Neuronal stem cell (in vitro differentiated cells): ENCODE data around the gene ACSM5.
"Not testable (repeated sequence)": the region's sequence is repeated elsewhere in the genome, so short reads cannot be mapped to it uniquely, and the experiment has no call there.

ENCODE experiments used
- DNase-seq: peaks from one replicate; pipeline ENCODE4 v3.0.0-alpha.2; 2013; ENCODE audit warnings: low spot score
- H2AFZ ChIP-seq: one replicate; pipeline ENCODE4 v1.6.1; 2013; ENCODE audit warnings: mild to moderate bottlenecking, low read length, inconsistent platforms
- H2AK5ac ChIP-seq: 2 replicates; pipeline ENCODE4 v1.6.1; 2013; ENCODE audit warnings: low read depth, mild to moderate bottlenecking, inconsistent platforms, low read length, moderate library complexity, mixed read lengths
- H2BK120ac ChIP-seq: 2 replicates; pipeline ENCODE4 v1.6.1; 2013; ENCODE audit warnings: low read depth, mild to moderate bottlenecking, inconsistent platforms, low read length, moderate library complexity, mixed read lengths
- H2BK12ac ChIP-seq: one replicate; pipeline ENCODE4 v1.6.1; 2013; ENCODE audit warnings: low read length, inconsistent platforms
- H2BK15ac ChIP-seq: 2 replicates; pipeline ENCODE4 v1.6.1; 2013; ENCODE audit warnings: mild to moderate bottlenecking, low read length, inconsistent platforms, mixed read lengths
- H2BK5ac ChIP-seq: one replicate; pipeline ENCODE4 v1.6.1; 2013; ENCODE audit warnings: inconsistent platforms, mild to moderate bottlenecking, low read length, moderate library complexity
- H3K14ac ChIP-seq: one replicate; pipeline ENCODE4 v1.6.1; 2013; ENCODE audit warnings: low read length, inconsistent platforms
- H3K18ac ChIP-seq: 2 replicates; pipeline ENCODE4 v1.6.1; 2013; ENCODE audit warnings: low read length, inconsistent platforms
- H3K23ac ChIP-seq: 2 replicates; pipeline ENCODE4 v1.6.1; 2013; ENCODE audit warnings: low read depth, mild to moderate bottlenecking, mixed read lengths, low read length, inconsistent platforms; ENCODE audit not compliant: poor library complexity
- H3K27ac ChIP-seq: replicated peaks from 3 replicates; pipeline ENCODE4 v1.5.1; 2013; ENCODE audit warnings: low read length, inconsistent platforms
- H3K27me3 ChIP-seq, 3 experiments: 2 replicates each; pipeline ENCODE4 v1.6.1; 2013; ENCODE audit warnings: low read length in 3 of 3, mild to moderate bottlenecking in 2 of 3, inconsistent platforms in 1 of 3, low read depth in 1 of 3, mixed read lengths in 1 of 3, moderate library complexity in 1 of 3; ENCODE audit not compliant: control insufficient read depth in 3 of 3, insufficient read depth in 3 of 3
- H3K36me3 ChIP-seq, 2 donors: replicated peaks in 1 of 2; 2 replicates each; pipeline ENCODE4 v1.6.1; 2013; ENCODE audit warnings: low read length in 2 of 2; ENCODE audit not compliant: control insufficient read depth in 2 of 2, insufficient read depth in 2 of 2
- H3K4ac ChIP-seq: 2 replicates; pipeline ENCODE4 v1.6.1; 2013; ENCODE audit warnings: inconsistent platforms, mild to moderate bottlenecking, low read length, moderate library complexity
- H3K4me1 ChIP-seq, 2 donors: 1 replicate in 1 of 2; 2 replicates in 1 of 2; pipeline ENCODE4 v1.6.1; 2013; ENCODE audit warnings: low read length in 2 of 2, low read depth in 1 of 2; ENCODE audit not compliant: control insufficient read depth in 2 of 2, insufficient read depth in 1 of 2
- H3K4me2 ChIP-seq: one replicate; pipeline ENCODE4 v1.6.1; 2013; ENCODE audit warnings: mild to moderate bottlenecking, low read length, inconsistent platforms; ENCODE audit not compliant: insufficient read depth, poor library complexity, severe bottlenecking
- H3K4me3 ChIP-seq, 2 donors: 2 replicates each; pipeline ENCODE4 v1.5.1; 2013; ENCODE audit warnings: low read length in 2 of 2, mild to moderate bottlenecking in 2 of 2, inconsistent platforms in 1 of 2, moderate library complexity in 1 of 2
- H3K79me1 ChIP-seq: one replicate; pipeline ENCODE4 v1.6.1; 2013; ENCODE audit warnings: low read depth, mild to moderate bottlenecking, inconsistent platforms, low read length, moderate library complexity
- H3K9ac ChIP-seq: one replicate; pipeline ENCODE4 v1.6.1; 2013; ENCODE audit warnings: mild to moderate bottlenecking, low read depth, low read length, inconsistent platforms; ENCODE audit not compliant: poor library complexity
- H3K9me3 ChIP-seq, 2 donors: replicated peaks in 1 of 2; 2 replicates each; pipeline versions ENCODE3 to v1.6.1; 2013; ENCODE audit warnings: low read length in 2 of 2, mild to moderate bottlenecking in 2 of 2, inconsistent platforms in 1 of 2, low read depth in 1 of 2, mixed read lengths in 1 of 2, moderate library complexity in 1 of 2; ENCODE audit not compliant: control insufficient read depth in 2 of 2, insufficient read depth in 1 of 2
- H4K8ac ChIP-seq: one replicate; pipeline ENCODE4 v1.6.1; 2013; ENCODE audit warnings: low read depth, mild to moderate bottlenecking, inconsistent platforms, low read length, moderate library complexity
- H4K91ac ChIP-seq: one replicate; pipeline ENCODE4 v1.6.1; 2013; ENCODE audit warnings: low read length, low read depth, mild to moderate bottlenecking, inconsistent platforms; ENCODE audit not compliant: poor library complexity
- WGBS, 2 donors: extraction: QIAGEN DNeasy Blood & Tissue Kit; methylation state at CpG; one replicate each; pipeline ENCODE4 v1.1.7; 2013; ENCODE audit warnings: missing lambda C conversion rate in 2 of 2, mixed read lengths in 1 of 2; ENCODE audit not compliant: insufficient read length in 2 of 2, insufficient replicate concordance in 1 of 2; ENCODE audit errors: extremely low coverage in 2 of 2; 5-methylcytosine and 5-hydroxymethylcytosine counted together

Gene ACSM5

GRCh38 chr16:20419093-20419492 is 9.8 kb downstream of the ACSM5 start:
- not testable (repeated sequence) for H3K36me3 ChIP-seq, H3K9ac ChIP-seq, H4K91ac ChIP-seq, H3K4ac ChIP-seq, H3K27me3 ChIP-seq, H3K18ac ChIP-seq, H2BK5ac ChIP-seq, H2AK5ac ChIP-seq, H2AFZ ChIP-seq, DNase-seq, H2BK15ac ChIP-seq, H4K8ac ChIP-seq, H3K27ac ChIP-seq, H3K79me1 ChIP-seq, H3K14ac ChIP-seq, H3K4me1 ChIP-seq, H3K9me3 ChIP-seq, H3K4me3 ChIP-seq, H2BK12ac ChIP-seq, H3K4me2 ChIP-seq, H2BK120ac ChIP-seq, H3K23ac ChIP-seq
- no CpG with 5 or more reads among the region's 8 CpGs for WGBS, 2 donors

- H3K9me3 ChIP-seq, H3K4ac ChIP-seq, H3K79me1 ChIP-seq, H3K4me2 ChIP-seq, H2BK120ac ChIP-seq, H3K23ac ChIP-seq, H3K14ac ChIP-seq, H2BK15ac ChIP-seq, H4K8ac ChIP-seq, H3K36me3 ChIP-seq, H3K27me3 ChIP-seq, H3K4me1 ChIP-seq, H3K27ac ChIP-seq, H3K4me3 ChIP-seq, H2AFZ ChIP-seq, H3K9ac ChIP-seq, H3K18ac ChIP-seq, H2BK5ac ChIP-seq, DNase-seq, H4K91ac ChIP-seq, H2AK5ac ChIP-seq, H2BK12ac ChIP-seq: not testable (repeated sequence)
- WGBS, 2 donors, result no CpG with 5 or more reads among the region's 2 CpGs
Observed at GRCh38 chr16:20421748-20422147, 12.4 kb downstream of the ACSM5 start.

GRCh38 chr16:20423772-20424128 is 14.4 kb downstream of the ACSM5 start:
- H3K4me3 ChIP-seq, H3K9ac ChIP-seq, DNase-seq, H2AFZ ChIP-seq, H3K4me2 ChIP-seq, H3K4me1 ChIP-seq, H3K23ac ChIP-seq, H3K79me1 ChIP-seq, H2BK12ac ChIP-seq, H4K91ac ChIP-seq, H2BK15ac ChIP-seq, H3K4ac ChIP-seq, H4K8ac ChIP-seq, H3K18ac ChIP-seq, H3K27ac ChIP-seq, H2BK5ac ChIP-seq, H2AK5ac ChIP-seq, H3K27me3 ChIP-seq, H3K9me3 ChIP-seq, H3K36me3 ChIP-seq, H2BK120ac ChIP-seq, H3K14ac ChIP-seq: not testable (repeated sequence)
- WGBS, 2 donors, result no CpG with 5 or more reads among the region's 5 CpGs

GRCh38 chr16:20424129-20424866 is 15.0 kb downstream of the ACSM5 start:
- H2AK5ac ChIP-seq, result no peak overlapping the region

More at GRCh38 chr16:20424129-20424866, 15.0 kb downstream of the ACSM5 start:
- no peak overlapping the region for H2BK12ac ChIP-seq
- no peak overlapping the region for H3K4ac ChIP-seq
- no peak overlapping the region for H2AFZ ChIP-seq
- H3K4me1 ChIP-seq, result no peaks in the 10 kb centered on the region
- no peak overlapping the region for H4K91ac ChIP-seq
- H3K4me3 ChIP-seq, result no peak overlapping the region
- no peak for DNase-seq
- no peaks in the 10 kb centered on the region for H3K36me3 ChIP-seq
- H3K4me2 ChIP-seq, result no peak overlapping the region
- no peak overlapping the region for H3K18ac ChIP-seq
- H3K23ac ChIP-seq, result no peak overlapping the region
- H3K14ac ChIP-seq, result no peak overlapping the region
- no peak overlapping the region for H2BK120ac ChIP-seq
- H4K8ac ChIP-seq, result no peak overlapping the region
- no peak overlapping the region for H3K27ac ChIP-seq
- H3K9ac ChIP-seq, result no peak overlapping the region
- H3K9me3 ChIP-seq, result no peaks in the 10 kb centered on the region
- no peak overlapping the region for H2BK5ac ChIP-seq
- H3K27me3 ChIP-seq, result no peaks in the 10 kb centered on the region
- no peaks in the 10 kb centered on the region for H3K79me1 ChIP-seq
- no CpG with 5 or more reads among the region's 2 CpGs for WGBS, 2 donors
- H2BK15ac ChIP-seq, result no peak overlapping the region
